ENCODE data around the gene CBX6. TPM values are rescaled to one million over a fixed set of nuclear protein-coding genes. Genes with fewer than 3 reads are reported as not detected.
"Not testable (repeated sequence)": the region's sequence is repeated elsewhere in the genome, so short reads cannot be mapped to it uniquely, and the experiment has no call there.

CBX6 gene
- total RNA-seq, 3 donors from 2014 or later (not counting 1 experiment from before 2014, with no cell fraction given): 68.0 to 81.5 (median 75.7) TPM

- no peak overlapping the region for H3K27ac Mint-ChIP-seq
- intact Hi-C loops (cut with micrococcal nuclease): no loop called here
- Histone ChIP-seq H3K4me1 (ENCODE audit: control insufficient read depth, insufficient read depth, low read length) (no peaks in the 10 kb centered on the region), H3K27ac (ENCODE audit: low read length) (no peak overlapping the region), H3K4me3 (ENCODE audit: low read length) (no peak overlapping the region), H3K9me3 (ENCODE audit: control insufficient read depth, insufficient read depth, low read length) (no peaks in the 10 kb centered on the region), H3K36me3 (ENCODE audit: control insufficient read depth, insufficient read depth, low read length) (no peaks in the 10 kb centered on the region), H3K27me3 (ENCODE audit: control insufficient read depth, insufficient read depth, low read length) (no peaks in the 10 kb centered on the region)
- H3K9me3 Mint-ChIP-seq: no peaks in the 10 kb centered on the region
- H3K36me3 Mint-ChIP-seq: no peaks in the 10 kb centered on the region
- H3K27me3 Mint-ChIP-seq (ENCODE audit: low read depth in 2 of 2): peaks cover 0 to 4% of the 10 kb centered on the region in 2 donors
- TF ChIP-seq, protein P1, sequence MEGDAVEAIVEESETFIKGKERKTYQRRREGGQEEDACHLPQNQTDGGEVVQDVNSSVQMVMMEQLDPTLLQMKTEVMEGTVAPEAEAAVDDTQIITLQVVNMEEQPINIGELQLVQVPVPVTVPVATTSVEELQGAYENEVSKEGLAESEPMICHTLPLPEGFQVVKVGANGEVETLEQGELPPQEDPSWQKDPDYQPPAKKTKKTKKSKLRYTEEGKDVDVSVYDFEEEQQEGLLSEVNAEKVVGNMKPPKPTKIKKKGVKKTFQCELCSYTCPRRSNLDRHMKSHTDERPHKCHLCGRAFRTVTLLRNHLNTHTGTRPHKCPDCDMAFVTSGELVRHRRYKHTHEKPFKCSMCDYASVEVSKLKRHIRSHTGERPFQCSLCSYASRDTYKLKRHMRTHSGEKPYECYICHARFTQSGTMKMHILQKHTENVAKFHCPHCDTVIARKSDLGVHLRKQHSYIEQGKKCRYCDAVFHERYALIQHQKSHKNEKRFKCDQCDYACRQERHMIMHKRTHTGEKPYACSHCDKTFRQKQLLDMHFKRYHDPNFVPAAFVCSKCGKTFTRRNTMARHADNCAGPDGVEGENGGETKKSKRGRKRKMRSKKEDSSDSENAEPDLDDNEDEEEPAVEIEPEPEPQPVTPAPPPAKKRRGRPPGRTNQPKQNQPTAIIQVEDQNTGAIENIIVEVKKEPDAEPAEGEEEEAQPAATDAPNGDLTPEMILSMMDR (IDR thresholded peaks at IDR 0.05): no peak
- no peak for DNase-seq
- ATAC-seq: no peak
- H3K4me3 Mint-ChIP-seq: no peak overlapping the region
- 69% methylated on average over 9 of the region's 9 CpGs for WGBS (ENCODE audit: insufficient coverage)
- peaks cover 0 to 17% of the 10 kb centered on the region in 2 donors for H3K4me1 Mint-ChIP-seq
Observed at GRCh38 chr22:38858492-38858891, 13.5 kb downstream of the CBX6 start.

DNA sequence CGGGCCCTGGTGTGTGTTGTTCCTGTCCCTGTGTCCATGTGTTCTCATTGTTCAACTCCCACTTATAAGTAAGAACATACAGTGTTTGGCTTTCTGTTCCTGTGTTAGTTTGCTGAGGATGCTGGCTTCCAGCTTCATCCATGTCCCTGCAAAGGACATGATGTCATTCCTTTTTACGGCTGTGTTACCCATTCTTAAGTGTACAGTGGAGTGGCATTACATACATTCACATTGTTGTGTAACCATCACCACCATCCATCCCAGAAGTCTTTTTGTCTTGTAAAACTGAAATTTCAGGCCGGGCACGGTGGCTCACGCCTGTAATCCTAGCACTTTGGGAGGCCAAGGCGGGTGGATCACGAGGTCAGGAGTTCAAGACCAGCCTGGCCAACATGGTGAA is 17.5 kb downstream of the CBX6 start:
- H3K4me1 ChIP-seq (ENCODE audit: control insufficient read depth, insufficient read depth, low read length); H3K27ac ChIP-seq (ENCODE audit: low read length); H3K27me3 Mint-ChIP-seq (ENCODE audit: low read depth in 2 of 2); H3K4me3 ChIP-seq (ENCODE audit: low read length); H3K4me3 Mint-ChIP-seq; H3K27me3 ChIP-seq (ENCODE audit: control insufficient read depth, insufficient read depth, low read length); ATAC-seq; DNase-seq; H3K36me3 Mint-ChIP-seq; H3K27ac Mint-ChIP-seq; H3K9me3 Mint-ChIP-seq; intact Hi-C loops (cut with micrococcal nuclease); H3K4me1 Mint-ChIP-seq; H3K36me3 ChIP-seq (ENCODE audit: control insufficient read depth, insufficient read depth, low read length); H3K9me3 ChIP-seq (ENCODE audit: control insufficient read depth, insufficient read depth, low read length): not testable (repeated sequence)
- WGBS (ENCODE audit: insufficient coverage): 86% methylated on average over 1 of the region's 7 CpGs

DNA sequence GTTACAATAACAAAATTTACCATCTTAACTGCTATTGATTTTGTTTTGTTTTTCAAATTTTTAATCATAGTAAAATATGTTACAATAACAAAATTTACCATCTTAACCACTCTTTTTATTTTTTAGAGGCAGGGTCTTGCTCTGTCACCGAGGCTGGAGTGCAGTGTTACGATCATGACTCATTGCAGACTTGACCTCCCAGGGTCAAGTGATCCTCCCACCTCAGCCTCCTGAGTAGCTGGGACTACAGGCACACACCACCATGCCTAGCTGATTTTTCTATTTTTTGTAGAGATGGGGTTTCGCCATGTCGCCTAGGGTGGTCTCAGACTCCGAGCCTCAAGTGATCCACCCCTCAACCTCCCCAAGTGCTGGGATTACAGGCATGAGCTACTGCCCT is 18.1 kb downstream of the CBX6 start:
- H3K27me3 Mint-ChIP-seq (ENCODE audit: low read depth in 2 of 2); H3K36me3 ChIP-seq (ENCODE audit: control insufficient read depth, insufficient read depth, low read length); H3K4me3 ChIP-seq (ENCODE audit: low read length); H3K27ac ChIP-seq (ENCODE audit: low read length); H3K27me3 ChIP-seq (ENCODE audit: control insufficient read depth, insufficient read depth, low read length); H3K4me3 Mint-ChIP-seq; H3K36me3 Mint-ChIP-seq; ATAC-seq; H3K9me3 ChIP-seq (ENCODE audit: control insufficient read depth, insufficient read depth, low read length); H3K4me1 Mint-ChIP-seq; H3K27ac Mint-ChIP-seq; intact Hi-C loops (cut with micrococcal nuclease); H3K9me3 Mint-ChIP-seq; H3K4me1 ChIP-seq (ENCODE audit: control insufficient read depth, insufficient read depth, low read length); DNase-seq: not testable (repeated sequence)
- 70% methylated on average over 2 of the region's 5 CpGs for WGBS (ENCODE audit: insufficient coverage)

- H3K4me3 ChIP-seq (ENCODE audit: low read length): no peak overlapping the region
- no peaks in the 10 kb centered on the region for H3K9me3 ChIP-seq (ENCODE audit: control insufficient read depth, insufficient read depth, low read length)
- Mint-ChIP-seq H3K9me3 (no peaks in the 10 kb centered on the region), H3K27me3 (ENCODE audit: low read depth in 2 of 2) (peaks cover 0 to 8% of the 10 kb centered on the region in 2 donors), H3K36me3 (no peaks in the 10 kb centered on the region), H3K4me3 (no peak overlapping the region), H3K4me1 (no peaks in the 10 kb centered on the region), H3K27ac (no peak overlapping the region)
- ATAC-seq (no peak), DNase-seq (no peak)
- TF ChIP-seq, protein P1 (IDR thresholded peaks at IDR 0.05): no peak
- no peak overlapping the region for H3K27ac ChIP-seq (ENCODE audit: low read length)
- intact Hi-C loops (cut with micrococcal nuclease): no loop called here
- H3K4me1 ChIP-seq (ENCODE audit: control insufficient read depth, insufficient read depth, low read length): no peaks in the 10 kb centered on the region
- 83% methylated on average over 9 of the region's 9 CpGs for WGBS (ENCODE audit: insufficient coverage)
- no peaks in the 10 kb centered on the region for H3K27me3 ChIP-seq (ENCODE audit: control insufficient read depth, insufficient read depth, low read length)
- no peaks in the 10 kb centered on the region for H3K36me3 ChIP-seq (ENCODE audit: control insufficient read depth, insufficient read depth, low read length)
Observed at GRCh38 chr22:38853196-38853651, 18.8 kb downstream of the CBX6 start.
